GM19240 (cell line): ENCODE measurements around the gene CDK15.

ENCODE experiments used
- DNase-seq: peaks from one replicate; pipeline ENCODE4 v3.0.0; 2011; ENCODE audit warnings: low spot score; ENCODE audit not compliant: insufficient read length

The CDK15 gene

DNA sequence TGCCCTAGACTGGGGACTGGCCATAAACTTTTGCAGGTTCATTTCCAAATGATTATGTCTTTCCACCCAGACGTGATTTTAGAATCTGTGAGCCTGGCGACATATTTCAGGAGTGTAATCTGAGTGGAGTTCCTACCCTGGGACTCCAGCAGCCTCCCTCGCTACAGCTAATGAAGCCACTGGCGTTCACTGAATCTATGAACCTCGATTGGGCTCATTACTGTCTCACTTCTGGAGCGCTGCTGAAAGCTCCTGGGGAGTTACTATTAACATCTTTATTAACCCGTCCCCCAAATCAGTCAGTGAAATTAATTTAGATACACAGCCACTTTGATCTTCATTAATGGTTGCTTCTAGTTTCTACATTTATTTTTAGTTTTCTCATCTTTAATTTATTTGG lies 56.5 kb downstream of the CDK15 start:
- DNase-seq, result no peak

DNA sequence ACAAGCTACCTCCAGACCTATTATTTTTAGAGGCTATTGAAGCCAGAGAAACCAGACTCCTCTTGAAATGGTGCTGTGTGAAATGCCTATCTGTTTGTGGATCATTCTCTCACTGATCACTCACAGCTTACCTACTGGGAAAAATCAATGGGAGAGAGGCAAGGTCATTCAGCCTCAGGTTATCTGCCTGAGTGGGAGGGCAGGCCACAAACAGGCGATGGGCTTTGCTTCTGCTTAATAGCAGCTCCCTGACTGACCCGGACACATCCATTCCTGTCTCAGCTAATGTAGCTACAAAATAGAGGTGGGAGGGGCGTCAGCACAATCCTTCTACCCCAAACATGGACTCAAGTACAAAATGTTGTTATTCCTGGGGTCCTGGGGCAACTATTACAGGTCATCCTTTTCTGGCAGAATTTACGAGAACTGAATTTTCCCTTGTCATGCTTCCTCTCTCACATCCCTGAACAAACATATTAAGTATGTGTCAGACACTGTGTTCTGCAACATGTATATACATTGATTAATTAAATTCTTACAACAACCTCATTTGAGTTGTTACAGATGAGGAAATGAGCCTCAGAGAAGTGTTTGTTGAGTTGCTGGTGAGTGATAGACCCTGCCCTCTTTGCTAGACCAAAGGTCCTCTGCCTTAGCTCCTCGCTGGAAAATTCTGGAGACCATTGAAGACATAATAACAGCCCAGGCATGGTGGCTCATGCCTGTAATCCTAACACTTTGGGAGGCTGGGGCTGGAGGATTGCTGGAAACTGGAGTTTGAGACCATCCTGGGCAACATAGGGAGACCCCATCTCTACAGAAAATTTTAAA lies 60.5 kb downstream of the CDK15 start:
- DNase-seq, result no peak

DNA sequence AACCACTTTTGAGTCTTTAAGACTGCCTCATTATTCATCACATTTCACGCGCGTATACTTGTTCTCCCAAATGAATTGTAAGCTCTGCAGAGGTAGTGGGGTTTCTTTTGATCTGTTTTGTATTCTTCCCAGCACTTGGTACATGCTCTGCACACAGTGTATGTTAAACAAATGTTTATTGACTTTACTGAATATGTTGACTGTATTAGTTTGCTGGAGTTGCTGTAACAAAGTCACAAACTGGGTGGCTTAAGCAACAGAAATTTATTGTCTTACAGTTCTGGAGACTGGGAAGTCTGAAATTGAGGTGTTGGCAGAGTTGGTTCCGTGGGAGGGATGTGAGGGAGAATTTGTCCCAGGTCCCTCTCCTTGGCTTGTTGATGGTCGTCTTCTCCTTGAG lies 65.1 kb downstream of the CDK15 start:
- no peak for DNase-seq

GRCh38 chr2:201872591-201872990 lies 66.3 kb downstream of the CDK15 start:
- DNase-seq, result no peak

GRCh38 chr2:201879996-201880395 lies 73.7 kb downstream of the CDK15 start:
- no peak for DNase-seq

DNA sequence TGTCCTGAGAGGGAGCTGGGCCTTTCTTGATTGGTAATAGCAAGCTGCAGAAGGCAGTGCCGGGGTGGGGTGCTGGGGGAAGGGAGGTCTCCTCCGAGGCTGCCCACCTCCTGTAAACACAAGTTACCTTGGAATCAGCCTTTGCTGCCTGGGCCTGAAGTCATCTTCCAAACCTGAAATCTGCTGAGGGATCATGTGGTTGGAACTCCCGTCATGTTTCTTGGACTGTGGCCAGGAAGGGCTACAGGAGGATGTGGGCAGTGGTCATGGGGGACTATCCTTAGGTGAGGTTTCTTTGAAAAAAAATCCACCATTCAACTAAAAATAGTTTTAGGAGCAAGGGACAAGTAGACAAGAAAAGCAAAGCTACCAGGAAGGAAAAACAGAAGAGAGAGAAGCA lies 74.2 kb downstream of the CDK15 start:
- no peak for DNase-seq

DNA sequence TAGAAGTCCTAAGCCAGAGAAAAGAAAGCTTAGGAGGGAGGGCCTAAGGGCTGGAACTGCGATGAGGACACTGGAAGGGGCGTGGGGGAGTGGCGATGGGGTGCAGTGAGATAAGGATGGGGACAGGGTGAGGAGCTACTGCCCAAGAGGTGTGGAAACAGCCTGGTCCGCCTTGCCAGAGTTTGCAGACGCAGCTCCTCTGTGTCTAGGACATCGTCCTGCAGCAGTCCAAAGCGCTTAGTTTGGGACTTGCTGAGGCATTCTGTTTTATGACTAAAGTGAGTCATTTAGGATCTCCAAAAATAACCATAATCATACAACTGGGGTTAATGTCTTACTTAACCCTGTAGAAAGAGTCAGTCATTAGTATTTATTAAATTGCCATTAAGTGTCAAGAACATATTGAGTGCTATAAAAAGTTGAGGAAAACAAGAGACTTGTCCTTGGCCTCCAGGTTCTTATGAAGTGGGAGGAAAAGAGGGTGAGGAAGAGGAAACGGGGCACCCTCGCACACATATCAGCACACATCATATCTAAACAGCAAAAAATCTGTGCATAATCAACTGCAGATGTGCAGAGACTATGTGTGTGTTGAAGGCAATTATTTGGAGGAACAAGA lies 74.8 kb downstream of the CDK15 start:
- no peak for DNase-seq

DNA sequence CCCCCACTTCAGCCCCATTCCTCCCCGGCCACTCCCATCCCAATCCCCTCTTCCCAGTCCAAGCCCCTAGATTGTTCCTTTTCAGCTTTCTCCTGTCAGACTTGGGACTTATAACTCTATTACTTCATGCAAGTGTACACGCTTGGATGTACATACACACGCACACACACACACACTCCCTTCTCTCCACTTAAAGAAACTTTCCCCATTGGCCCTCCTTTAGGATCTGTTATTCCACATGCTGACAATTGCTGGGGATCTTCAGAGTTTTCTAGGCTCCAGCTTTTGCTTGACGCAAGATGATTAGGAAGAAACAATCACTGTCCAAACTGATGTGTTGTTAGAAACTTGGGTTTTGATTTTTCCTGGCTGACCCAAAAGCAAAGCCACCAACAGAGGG lies 75.4 kb downstream of the CDK15 start:
- no peak for DNase-seq

DNA sequence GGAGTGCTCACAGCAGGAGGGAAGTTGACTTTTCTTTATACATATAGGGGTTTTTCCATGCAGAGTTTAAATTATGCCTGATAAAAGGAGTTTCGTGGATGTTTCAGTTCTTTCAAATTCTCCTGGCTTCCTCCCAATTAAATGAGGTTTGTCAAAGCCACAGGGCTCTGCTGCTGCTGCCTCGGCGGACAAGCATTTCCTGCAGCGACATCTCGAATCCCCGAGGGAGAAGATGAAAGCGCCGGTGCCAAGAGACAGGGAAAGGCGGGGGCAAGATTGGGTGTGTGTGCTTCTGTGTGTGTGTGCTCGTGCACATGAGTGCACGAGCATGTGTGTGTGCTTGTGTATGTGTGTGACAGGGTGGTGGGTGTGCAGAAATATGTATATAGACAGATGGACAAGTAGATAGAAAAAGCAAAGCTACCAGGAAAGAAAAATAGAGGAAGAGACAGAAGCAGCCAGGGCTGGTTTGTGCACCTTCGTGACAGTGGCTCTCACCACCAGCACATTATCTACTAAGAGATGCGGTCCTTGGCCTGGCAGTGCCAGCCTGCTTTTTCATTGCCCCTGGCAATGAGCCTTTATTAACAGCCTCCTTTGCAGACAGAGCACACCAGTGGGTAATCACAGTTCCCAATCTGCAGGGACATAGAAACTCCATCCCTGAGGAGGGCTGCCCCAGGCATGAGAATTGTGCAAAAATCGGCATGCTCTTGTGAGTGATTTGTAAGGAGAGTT lies 76.2 kb downstream of the CDK15 start:
- no peak for DNase-seq

DNA sequence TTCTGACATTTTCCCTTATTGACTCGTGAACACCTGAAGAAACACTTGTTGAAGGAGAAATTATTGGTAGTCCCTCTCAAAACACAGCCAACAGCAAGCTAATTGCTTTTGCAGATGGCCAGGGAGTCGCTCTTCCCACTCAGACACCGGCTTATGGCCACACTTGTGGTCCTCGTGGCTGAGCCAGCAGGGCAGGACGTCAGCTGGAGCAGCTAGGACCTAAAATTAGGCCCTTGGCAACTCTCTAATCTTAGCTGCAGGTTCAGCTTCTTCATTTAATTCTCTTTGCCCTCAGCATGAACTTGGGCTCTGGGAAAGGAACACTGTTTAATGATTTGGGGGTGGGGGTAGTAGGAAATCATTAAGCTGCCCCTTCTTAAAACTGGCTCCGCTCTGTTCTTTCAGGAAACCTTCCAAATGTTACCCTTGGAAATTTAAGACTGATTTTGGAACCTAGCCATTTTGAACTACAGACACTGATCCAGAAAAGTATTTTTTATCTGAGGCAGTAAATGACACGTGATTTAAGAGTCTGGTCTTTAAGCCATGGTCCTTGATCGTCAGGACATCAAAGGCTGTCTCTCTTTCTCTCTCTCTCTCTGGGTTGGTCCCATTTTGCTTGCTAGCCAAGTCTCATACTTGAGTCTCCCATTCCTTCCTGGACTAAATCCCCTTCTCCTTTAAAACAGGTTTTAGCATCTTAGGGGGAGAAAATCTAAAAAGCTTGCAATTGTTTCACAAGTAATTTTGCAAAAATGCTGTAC lies 77.5 kb downstream of the CDK15 start:
- DNase-seq, result no peak

DNA sequence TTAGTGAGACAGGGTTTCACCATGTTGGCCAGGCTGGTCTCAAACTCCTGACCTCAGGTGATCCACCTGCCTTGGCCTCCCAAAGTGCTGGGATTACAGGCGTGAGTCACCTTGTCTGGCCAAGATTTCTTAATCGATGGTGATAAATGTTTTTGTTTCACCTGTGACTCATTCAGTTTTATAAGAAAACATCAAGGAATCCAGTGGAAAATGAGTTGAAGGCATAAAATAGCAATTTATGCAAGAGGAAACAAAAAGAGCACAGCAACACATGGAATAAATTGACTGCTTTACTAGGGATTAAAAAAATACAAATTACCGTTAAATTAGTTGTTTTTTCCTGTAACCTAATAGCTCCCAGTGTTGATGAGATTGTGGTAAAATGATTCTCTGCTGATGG lies 80.2 kb downstream of the CDK15 start:
- DNase-seq, result no peak

GRCh38 chr2:201887773-201888425 lies 81.6 kb downstream of the CDK15 start:
- DNase-seq, result no peak

DNA sequence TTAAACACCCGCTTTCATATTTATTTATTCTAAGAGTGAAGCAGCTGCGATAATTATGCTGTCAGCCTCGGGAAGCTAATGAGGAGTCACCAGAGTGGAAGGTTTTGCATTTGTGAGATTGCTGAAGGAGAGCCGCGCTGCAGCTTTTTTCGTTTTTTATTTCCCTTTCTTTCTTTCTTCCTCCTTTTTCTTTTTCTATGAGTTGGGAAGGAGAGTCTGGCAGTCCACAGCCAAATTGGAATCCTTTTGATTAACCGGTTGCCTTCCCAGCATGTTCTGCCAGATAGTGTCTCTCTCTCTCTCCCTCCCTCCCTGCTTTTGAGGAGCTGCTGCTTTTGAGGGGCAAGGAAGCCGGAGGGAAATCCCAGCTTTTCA lies 82.1 kb downstream of the CDK15 start:
- DNase-seq, result no peak

DNA sequence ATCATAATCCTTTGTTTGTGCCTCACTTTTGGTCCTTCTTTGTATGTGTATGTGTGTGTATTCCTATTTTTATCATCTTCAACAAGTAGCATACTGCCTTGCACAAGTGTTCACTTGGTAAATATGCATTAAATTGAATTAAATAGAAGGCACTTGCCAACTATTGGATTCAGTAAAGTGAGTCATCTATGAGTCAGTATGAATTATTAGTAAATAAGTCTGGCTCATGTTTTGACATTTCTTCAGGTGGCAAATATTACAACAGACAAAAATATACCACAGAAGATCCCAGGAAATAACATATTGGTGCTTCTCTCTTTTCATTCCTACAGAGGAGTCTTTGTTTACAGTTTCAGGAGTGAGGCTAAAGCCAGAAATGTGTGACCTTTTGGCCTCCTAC lies 84.1 kb downstream of the CDK15 start:
- DNase-seq, result no peak

- DNase-seq, result no peak
Observed at GRCh38 chr2:201891676-201892075, 85.3 kb downstream of the CDK15 start.

GRCh38 chr2:201892516-201892915 lies 86.2 kb downstream of the CDK15 start:
- DNase-seq, result no peak

- DNase-seq, result no peak
Observed at GRCh38 chr2:201900362-201900761, 94.0 kb downstream of the CDK15 start.

GRCh38 chr2:201901786-201902185 lies 95.4 kb downstream of the CDK15 start:
- DNase-seq, result no peak

DNA sequence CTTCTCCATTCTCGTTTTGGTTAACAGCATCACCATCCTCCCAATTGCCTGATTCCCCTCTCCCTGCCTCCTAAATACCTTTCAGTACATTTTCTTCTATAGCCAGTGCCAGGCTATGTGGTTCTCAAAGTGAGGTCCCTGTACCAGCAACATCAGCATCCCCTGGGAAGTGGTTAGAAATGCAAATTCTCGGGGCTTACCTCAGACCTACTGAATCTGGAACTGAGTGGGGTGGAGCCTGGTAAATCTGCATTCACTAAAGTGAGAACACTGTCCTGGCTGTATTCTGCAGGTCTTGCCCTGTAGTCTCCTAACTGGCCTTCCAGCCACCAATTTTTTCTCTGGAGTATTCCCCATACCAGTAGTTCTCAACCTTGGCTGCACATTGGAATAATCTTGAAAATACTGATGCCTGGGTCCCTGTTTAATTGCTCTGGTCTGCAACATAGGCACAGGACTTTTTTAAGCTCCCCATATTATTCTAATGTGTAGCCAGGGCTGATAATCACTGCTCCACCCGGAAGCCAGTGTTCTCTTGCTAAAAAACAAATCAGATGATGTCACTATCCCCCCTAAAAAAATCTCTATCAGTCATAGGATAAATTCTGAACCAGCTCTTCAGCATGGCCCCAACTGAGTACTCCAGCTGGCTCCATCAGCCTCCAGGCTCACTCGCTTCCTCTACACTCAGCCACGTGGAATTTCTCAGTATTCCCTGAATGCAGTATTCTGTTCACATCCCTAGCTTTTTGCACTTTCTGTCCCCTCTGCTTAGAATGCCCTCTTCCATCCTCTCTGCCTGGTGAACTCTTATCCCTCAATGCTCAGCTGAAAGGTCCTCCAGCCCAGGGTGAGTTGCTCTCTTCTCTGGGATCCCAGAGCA lies 98.4 kb downstream of the CDK15 start:
- DNase-seq, result no peak
